ENCODE data around the gene KLF18.
A peak's percentile ranks its signal among the peaks of the same experiment; 100 is the strongest.

Gene KLF18

DNA sequence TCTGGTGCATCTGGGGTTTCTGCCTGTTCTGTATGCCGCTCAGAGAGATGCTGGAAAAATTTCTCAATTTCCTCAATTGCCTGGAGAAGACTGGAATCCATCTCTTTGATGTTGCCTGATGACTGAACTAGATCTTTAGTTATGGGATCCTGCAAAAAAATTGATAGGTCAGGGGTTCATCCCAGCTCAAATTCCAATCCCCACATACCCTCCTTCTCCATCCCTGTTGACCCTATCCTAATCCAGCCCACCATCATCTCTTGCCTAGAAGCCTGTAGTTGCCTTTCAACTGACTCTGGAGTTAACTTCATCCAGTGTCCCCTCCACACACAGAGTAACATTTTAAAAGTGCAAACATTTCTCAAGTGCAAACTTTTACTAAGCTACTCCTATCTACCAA, at the start of gene KLF18:
Gene KLF18 (minus strand): TSS at position 101 of the 400 bp plus-strand sequence. CDS start 0 bp downstream, at position 101.
- Histone ChIP-seq H3K27ac (ENCODE audit: low read depth, low read length) (no peak within 1 kb of the TSS), H3K4me3 (ENCODE audit: low read depth, low read length) (no peak within 1 kb of the TSS), H3K27me3 (ENCODE audit: control insufficient read depth, insufficient read depth, low read length) (no peaks in the 10 kb centered on the region), H3K9ac (ENCODE audit: low read depth, low read length) (no peak within 1 kb of the TSS), H3K4me1 (ENCODE audit: control insufficient read depth, insufficient read depth, low read length) (no peaks in the 10 kb centered on the region), H3K9me3 (ENCODE audit: control insufficient read depth, insufficient read depth, low read length) (peaks cover 6% of the 10 kb centered on the region; the same call in 1 of the 2 replicates), H3K36me3 (ENCODE audit: control insufficient read depth, insufficient read depth, low read length) (no peaks in the 10 kb centered on the region)

DNA sequence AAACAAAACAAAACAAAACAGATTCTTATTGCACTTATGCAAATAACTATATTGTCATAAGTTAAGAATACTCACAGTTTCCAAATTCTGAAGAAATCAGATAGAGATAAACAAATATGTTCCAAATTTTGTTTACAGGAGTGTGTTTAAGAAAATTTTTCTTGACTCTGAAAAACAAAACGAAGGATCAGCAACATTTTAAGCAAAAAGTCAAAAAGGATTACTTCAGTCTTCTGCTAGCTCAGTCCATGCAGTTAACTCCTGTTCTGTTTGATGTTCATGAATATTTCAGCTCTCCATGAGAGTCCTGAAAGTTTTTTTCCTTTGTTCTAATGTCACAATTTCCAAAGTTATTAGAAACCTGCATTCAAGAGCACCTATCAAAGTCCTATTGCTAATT, 33.2 kb upstream of the KLF18 start:
- no peak overlapping the region for H3K27ac ChIP-seq (ENCODE audit: low read depth, low read length)
- H3K36me3 ChIP-seq (ENCODE audit: control insufficient read depth, insufficient read depth, low read length) = no peaks in the 10 kb centered on the region
- H3K4me1 ChIP-seq (ENCODE audit: control insufficient read depth, insufficient read depth, low read length) = no peaks in the 10 kb centered on the region
- H3K9ac ChIP-seq (ENCODE audit: low read depth, low read length) = no peak overlapping the region
- no peaks in the 10 kb centered on the region for H3K27me3 ChIP-seq (ENCODE audit: control insufficient read depth, insufficient read depth, low read length)
- H3K4me3 ChIP-seq (ENCODE audit: low read depth, low read length) = no peak overlapping the region
- H3K9me3 ChIP-seq (ENCODE audit: control insufficient read depth, insufficient read depth, low read length) = peaks cover 30% of the 10 kb centered on the region

DNA sequence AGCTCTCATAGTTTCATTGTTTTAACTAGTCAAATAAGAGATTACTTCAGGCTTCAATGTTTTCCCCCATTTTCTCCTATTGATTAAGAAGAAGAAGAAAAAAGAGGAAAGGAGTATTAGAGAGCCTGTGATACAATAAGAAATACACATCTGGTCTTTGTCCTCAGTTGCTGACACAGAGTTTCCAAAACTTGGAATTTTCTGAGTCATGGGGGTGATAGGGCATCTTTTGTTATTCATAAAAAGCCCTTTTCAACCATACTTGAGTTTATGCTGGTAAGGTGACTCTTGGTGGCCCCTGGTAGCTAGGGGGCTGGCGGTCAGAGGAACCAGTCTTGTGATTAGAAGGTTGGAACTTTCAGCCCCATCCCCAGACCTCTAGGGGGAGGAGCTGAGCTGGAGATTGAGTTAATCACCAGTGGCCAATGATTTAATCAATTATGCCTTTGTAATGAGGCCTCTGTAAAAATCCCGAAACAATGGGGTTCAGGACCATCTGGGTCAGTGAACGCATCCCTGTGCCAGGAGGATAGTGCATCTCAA, 28.9 kb upstream of the KLF18 start:
- no peaks in the 10 kb centered on the region for H3K36me3 ChIP-seq (ENCODE audit: control insufficient read depth, insufficient read depth, low read length)
- H3K4me1 ChIP-seq (ENCODE audit: control insufficient read depth, insufficient read depth, low read length) = no peaks in the 10 kb centered on the region
- peaks cover 22% of the 10 kb centered on the region for H3K9me3 ChIP-seq (ENCODE audit: control insufficient read depth, insufficient read depth, low read length)
- no peak overlapping the region for H3K9ac ChIP-seq (ENCODE audit: low read depth, low read length)
- no peak overlapping the region for H3K27ac ChIP-seq (ENCODE audit: low read depth, low read length)
- no peaks in the 10 kb centered on the region for H3K27me3 ChIP-seq (ENCODE audit: control insufficient read depth, insufficient read depth, low read length)
- no peak overlapping the region for H3K4me3 ChIP-seq (ENCODE audit: low read depth, low read length)

DNA sequence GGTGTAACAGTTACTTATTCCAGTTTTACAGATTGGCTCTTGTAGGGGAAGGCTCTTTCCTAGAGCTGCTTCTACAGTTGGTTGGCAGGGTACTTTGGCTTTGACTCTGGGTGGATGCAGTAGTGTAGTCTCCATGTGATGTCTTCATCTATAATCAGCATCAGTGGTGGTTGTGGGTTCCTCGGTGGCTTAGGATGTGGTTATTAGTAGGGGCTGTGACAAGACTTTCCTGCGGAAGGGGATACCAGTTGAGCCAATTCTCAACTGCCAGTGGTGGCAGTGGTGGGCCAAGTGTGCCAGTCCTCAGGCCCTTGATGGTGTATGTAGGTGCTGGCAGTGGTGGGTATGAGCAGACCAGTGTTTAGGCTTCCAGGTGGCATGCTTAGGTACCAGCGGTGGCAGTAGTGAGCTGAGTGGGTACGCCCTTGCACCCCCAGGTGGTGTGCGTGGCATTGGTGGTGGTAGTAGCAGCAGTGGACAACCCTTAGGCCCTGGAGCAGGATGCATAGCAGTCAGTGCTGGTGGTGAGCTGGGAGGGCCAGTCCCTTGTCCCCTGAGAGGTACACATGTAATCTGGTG, 27.2 kb upstream of the KLF18 start:
- Histone ChIP-seq H3K36me3 (ENCODE audit: control insufficient read depth, insufficient read depth, low read length) (no peaks in the 10 kb centered on the region), H3K27me3 (ENCODE audit: control insufficient read depth, insufficient read depth, low read length) (no peaks in the 10 kb centered on the region), H3K27ac (ENCODE audit: low read depth, low read length) (no peak overlapping the region), H3K9ac (ENCODE audit: low read depth, low read length) (no peak overlapping the region), H3K4me1 (ENCODE audit: control insufficient read depth, insufficient read depth, low read length) (no peaks in the 10 kb centered on the region), H3K4me3 (ENCODE audit: low read depth, low read length) (no peak overlapping the region), H3K9me3 (ENCODE audit: control insufficient read depth, insufficient read depth, low read length) (peaks cover 6% of the 10 kb centered on the region; the same call in 1 of the 2 replicates)

DNA sequence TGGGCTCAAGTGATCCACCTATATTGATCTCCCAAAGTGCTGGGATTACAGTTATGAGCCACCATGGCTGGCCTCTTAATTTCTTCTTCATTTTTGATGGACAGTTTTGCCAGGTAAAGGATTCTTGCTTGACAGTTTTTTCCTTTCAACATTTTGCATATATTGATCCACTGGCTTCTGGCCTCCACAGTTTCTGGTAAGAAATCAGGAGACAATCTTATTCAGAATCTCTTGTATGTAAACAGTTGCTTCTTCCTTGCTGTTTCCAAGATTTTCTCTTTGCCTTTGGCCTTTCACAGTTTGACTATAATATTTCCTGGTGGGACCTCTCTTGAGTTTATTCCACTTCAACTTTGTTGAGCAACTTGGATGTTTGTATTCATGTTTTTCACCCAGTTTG, 20.1 kb upstream of the KLF18 start:
- Histone ChIP-seq H3K4me3 (ENCODE audit: low read depth, low read length) (no peak overlapping the region), H3K27me3 (ENCODE audit: control insufficient read depth, insufficient read depth, low read length) (no peaks in the 10 kb centered on the region), H3K4me1 (ENCODE audit: control insufficient read depth, insufficient read depth, low read length) (no peaks in the 10 kb centered on the region), H3K36me3 (ENCODE audit: control insufficient read depth, insufficient read depth, low read length) (no peaks in the 10 kb centered on the region), H3K27ac (ENCODE audit: low read depth, low read length) (no peak overlapping the region), H3K9ac (ENCODE audit: low read depth, low read length) (no peak overlapping the region), H3K9me3 (ENCODE audit: control insufficient read depth, insufficient read depth, low read length) (no peaks in the 10 kb centered on the region)

DNA sequence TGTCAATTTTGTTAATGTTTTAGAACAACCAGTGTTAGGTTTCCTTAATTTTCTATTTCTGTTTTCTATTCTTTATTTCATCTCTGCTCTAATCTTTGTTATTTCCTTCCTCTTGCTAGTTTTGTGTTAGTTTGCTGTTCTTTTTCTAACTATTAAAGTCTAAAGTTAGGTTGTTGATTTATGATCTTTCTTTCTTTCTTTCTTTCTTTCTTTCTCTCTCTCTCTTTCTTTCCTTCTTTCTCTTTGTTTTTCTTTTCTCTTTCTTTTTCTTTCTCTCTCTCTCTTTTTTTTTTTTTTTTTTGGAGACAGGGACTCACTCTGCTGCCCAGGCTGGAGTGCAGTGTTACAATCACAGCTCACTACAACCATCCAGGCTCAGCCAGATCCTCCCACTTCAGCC, 17.4 kb upstream of the KLF18 start:
- Histone ChIP-seq H3K9me3 (ENCODE audit: control insufficient read depth, insufficient read depth, low read length) (no peaks in the 10 kb centered on the region), H3K9ac (ENCODE audit: low read depth, low read length) (no peak overlapping the region), H3K27me3 (ENCODE audit: control insufficient read depth, insufficient read depth, low read length) (no peaks in the 10 kb centered on the region), H3K27ac (ENCODE audit: low read depth, low read length) (no peak overlapping the region), H3K4me3 (ENCODE audit: low read depth, low read length) (no peak overlapping the region), H3K36me3 (ENCODE audit: control insufficient read depth, insufficient read depth, low read length) (no peaks in the 10 kb centered on the region), H3K4me1 (ENCODE audit: control insufficient read depth, insufficient read depth, low read length) (peaks cover 12% of the 10 kb centered on the region; the same call in 1 of the 2 replicates)

DNA sequence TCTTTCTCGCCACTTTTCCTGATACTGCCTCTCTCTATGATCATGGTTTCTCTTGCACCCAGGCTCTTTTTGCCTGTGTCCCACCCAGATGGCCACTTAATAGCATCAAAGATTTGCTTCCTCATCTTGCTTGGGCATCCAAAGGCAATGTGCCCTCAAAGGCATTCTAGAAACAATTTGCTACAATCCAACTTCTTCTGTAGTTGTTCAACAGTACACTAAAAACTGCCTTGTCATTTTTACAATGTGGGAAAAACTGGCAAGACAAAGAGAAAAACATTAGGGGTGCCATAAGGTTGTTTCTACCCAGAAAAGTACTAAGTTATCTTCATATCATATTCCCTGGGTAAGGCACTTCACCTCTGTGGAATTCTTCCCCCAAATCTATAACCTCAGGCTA, 16.5 kb upstream of the KLF18 start:
- no peaks in the 10 kb centered on the region for H3K36me3 ChIP-seq (ENCODE audit: control insufficient read depth, insufficient read depth, low read length)
- no peaks in the 10 kb centered on the region for H3K9me3 ChIP-seq (ENCODE audit: control insufficient read depth, insufficient read depth, low read length)
- H3K27me3 ChIP-seq (ENCODE audit: control insufficient read depth, insufficient read depth, low read length) = no peaks in the 10 kb centered on the region
- H3K4me1 ChIP-seq (ENCODE audit: control insufficient read depth, insufficient read depth, low read length) = peaks cover 14% of the 10 kb centered on the region; the same call in 1 of the 2 replicates
- H3K4me3 ChIP-seq (ENCODE audit: low read depth, low read length) = no peak overlapping the region
- no peak overlapping the region for H3K27ac ChIP-seq (ENCODE audit: low read depth, low read length)
- no peak overlapping the region for H3K9ac ChIP-seq (ENCODE audit: low read depth, low read length)

DNA sequence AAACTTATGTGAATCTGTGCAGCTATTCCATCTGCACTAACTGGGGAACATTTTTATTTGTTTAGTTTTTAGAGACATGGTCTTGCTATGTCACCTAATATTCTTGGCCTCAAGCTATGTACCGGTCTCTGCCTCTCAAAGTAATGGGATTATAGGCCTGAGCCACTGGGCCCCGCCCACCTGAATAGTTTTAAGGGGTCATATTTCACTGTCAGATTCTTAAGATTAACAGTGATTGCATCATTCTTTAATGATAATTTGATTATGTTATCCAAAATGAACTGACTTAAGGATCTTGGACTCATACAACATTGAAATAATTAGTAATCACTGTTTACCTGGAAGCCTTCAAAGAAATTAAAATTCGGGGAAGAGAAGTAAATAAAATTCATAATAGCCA, 12.6 kb upstream of the KLF18 start:
- H3K27me3 ChIP-seq (ENCODE audit: control insufficient read depth, insufficient read depth, low read length) = no peaks in the 10 kb centered on the region
- no peak overlapping the region for H3K27ac ChIP-seq (ENCODE audit: low read depth, low read length)
- no peak overlapping the region; the same call in 1 of the 2 replicates for H3K4me3 ChIP-seq (ENCODE audit: low read depth, low read length)
- no peaks in the 10 kb centered on the region for H3K9me3 ChIP-seq (ENCODE audit: control insufficient read depth, insufficient read depth, low read length)
- peak overlapping the region; percentile 33; the same call in 1 of the 2 replicates for H3K9ac ChIP-seq (ENCODE audit: low read depth, low read length)
- H3K36me3 ChIP-seq (ENCODE audit: control insufficient read depth, insufficient read depth, low read length) = no peaks in the 10 kb centered on the region
- peaks cover 20% of the 10 kb centered on the region for H3K4me1 ChIP-seq (ENCODE audit: control insufficient read depth, insufficient read depth, low read length)

DNA sequence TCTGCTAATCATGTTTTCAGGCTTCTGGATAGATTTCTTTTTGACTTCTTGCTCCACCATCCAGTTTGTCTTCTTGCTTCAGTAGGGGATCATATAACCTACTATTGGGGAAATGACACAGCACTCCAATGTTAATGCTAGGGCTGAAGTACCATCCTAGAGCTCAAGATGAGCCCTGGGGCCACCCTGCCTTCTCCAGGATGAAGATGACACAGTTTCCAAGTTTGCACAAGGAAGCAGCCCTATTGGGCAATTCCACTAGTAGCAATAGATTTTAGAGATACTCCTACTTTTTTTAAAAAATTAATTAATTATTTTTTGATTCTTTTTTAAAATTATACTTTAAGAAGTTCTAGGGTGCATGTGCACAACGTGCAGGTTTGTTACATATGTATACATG, 11.3 kb upstream of the KLF18 start:
- peaks cover 20% of the 10 kb centered on the region for H3K4me1 ChIP-seq (ENCODE audit: control insufficient read depth, insufficient read depth, low read length)
- no peak overlapping the region for H3K9ac ChIP-seq (ENCODE audit: low read depth, low read length)
- H3K4me3 ChIP-seq (ENCODE audit: low read depth, low read length) = no peak overlapping the region
- no peaks in the 10 kb centered on the region for H3K36me3 ChIP-seq (ENCODE audit: control insufficient read depth, insufficient read depth, low read length)
- H3K27ac ChIP-seq (ENCODE audit: low read depth, low read length) = no peak overlapping the region
- no peaks in the 10 kb centered on the region for H3K27me3 ChIP-seq (ENCODE audit: control insufficient read depth, insufficient read depth, low read length)
- no peaks in the 10 kb centered on the region for H3K9me3 ChIP-seq (ENCODE audit: control insufficient read depth, insufficient read depth, low read length)

DNA sequence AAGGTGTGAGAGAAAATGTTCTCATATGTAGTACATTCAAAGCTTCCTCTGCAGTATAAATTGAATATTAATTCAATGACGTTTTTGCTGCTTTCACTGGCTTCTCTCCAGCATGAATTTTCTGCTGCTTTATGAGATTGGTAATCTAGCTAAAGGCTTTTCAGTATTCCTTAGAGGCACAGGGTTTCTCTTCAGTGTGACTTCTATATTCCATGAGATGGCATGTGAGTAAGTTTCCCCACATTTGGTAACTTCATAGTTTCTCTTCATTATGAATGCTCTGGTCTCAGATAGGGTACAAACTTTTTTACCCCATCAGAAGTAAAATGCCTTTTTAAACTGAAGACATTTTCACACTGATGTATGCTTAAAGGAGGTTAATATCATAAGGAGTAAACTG, 10.4 kb upstream of the KLF18 start:
- H3K27me3 ChIP-seq (ENCODE audit: control insufficient read depth, insufficient read depth, low read length) = no peaks in the 10 kb centered on the region
- H3K4me3 ChIP-seq (ENCODE audit: low read depth, low read length) = no peak overlapping the region
- H3K27ac ChIP-seq (ENCODE audit: low read depth, low read length) = no peak overlapping the region
- H3K4me1 ChIP-seq (ENCODE audit: control insufficient read depth, insufficient read depth, low read length) = peaks cover 20% of the 10 kb centered on the region
- H3K36me3 ChIP-seq (ENCODE audit: control insufficient read depth, insufficient read depth, low read length) = no peaks in the 10 kb centered on the region
- no peaks in the 10 kb centered on the region for H3K9me3 ChIP-seq (ENCODE audit: control insufficient read depth, insufficient read depth, low read length)
- H3K9ac ChIP-seq (ENCODE audit: low read depth, low read length) = no peak overlapping the region

DNA sequence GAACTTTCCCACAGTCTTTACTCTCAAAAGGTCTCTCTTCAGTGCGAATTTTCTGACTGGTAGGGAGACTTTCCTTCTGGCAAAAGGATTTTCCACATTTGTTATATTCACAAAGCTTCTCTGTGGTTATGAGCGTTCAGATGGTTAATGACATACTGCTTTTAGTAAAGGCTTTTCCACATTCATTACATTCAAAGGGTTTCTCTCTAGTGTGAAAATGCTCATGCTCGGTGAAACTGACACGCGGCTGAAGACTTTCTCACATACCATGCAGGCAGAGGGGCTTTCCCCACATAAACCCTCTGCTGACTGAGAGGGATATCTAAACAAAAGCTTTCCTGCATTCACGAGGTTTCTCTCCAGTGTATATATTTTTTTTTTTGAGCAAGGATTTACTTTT, 9.9 kb upstream of the KLF18 start:
- Histone ChIP-seq H3K36me3 (ENCODE audit: control insufficient read depth, insufficient read depth, low read length) (no peaks in the 10 kb centered on the region), H3K9ac (ENCODE audit: low read depth, low read length) (no peak overlapping the region), H3K4me3 (ENCODE audit: low read depth, low read length) (no peak overlapping the region), H3K4me1 (ENCODE audit: control insufficient read depth, insufficient read depth, low read length) (peaks cover 20% of the 10 kb centered on the region), H3K9me3 (ENCODE audit: control insufficient read depth, insufficient read depth, low read length) (no peaks in the 10 kb centered on the region), H3K27ac (ENCODE audit: low read depth, low read length) (no peak overlapping the region), H3K27me3 (ENCODE audit: control insufficient read depth, insufficient read depth, low read length) (no peaks in the 10 kb centered on the region)
